NCI-H510A (cell line): ENCODE results near the gene SPATA2L.

ENCODE experiments used
- DNase-seq: peaks from one replicate; lab custom pipeline; 2025; lab: John Stamatoyannopoulos, UW

SPATA2L gene

GRCh38 chr16:89656435-89657121 is 44.9 kb downstream of the SPATA2L start:
- no peak for DNase-seq

GRCh38 chr16:89655062-89655643 is 46.4 kb downstream of the SPATA2L start:
- no peak for DNase-seq

- no peak for DNase-seq
These were observed 47.7 kb downstream of the SPATA2L start for GRCh38 chr16:89653656-89654295.

DNA sequence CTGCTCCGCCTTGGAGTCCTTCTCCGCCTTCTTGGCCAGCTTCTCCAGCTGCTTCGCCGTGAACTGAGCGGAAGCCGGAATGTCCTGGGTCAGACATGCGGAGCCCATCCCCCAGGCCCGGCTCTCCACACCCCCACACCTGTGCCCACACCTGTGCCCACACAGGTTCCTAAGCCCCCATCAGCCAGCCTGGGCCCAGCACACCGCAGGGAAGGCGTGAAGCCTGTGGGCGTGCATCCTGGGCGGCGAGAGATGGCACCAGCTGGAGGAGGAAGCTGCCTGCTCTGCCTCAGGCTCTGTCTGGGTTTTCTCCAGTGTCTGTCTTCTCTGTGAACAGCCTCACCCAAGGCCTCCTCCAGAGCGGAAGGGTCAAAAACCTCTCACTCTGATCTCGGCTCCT is 49.9 kb downstream of the SPATA2L start:
- DNase-seq: no peak

- DNase-seq: no peak
These were observed 54.6 kb downstream of the SPATA2L start for GRCh38 chr16:89646906-89647305.
